HCT116 (cell line): ENCODE data around the gene G2E3. TPM values are rescaled to one million over a fixed set of nuclear protein-coding genes. Genes with fewer than 3 reads are reported as not detected.

Source experiments
- ATAC-seq: fragments of 200-7000 bp; cut with Tn5 transposase; 2 replicates; pipeline ENCODE4 v1.9.1; 2020; ENCODE audit warnings: mild to moderate bottlenecking, moderate library complexity
- BruUV-seq: library from RNA; stranded (reverse); fragments of 400-500 nt; replicated peaks from 2 replicates; lab custom pipeline; 2021; lab: Mats Ljungman, UMichigan
- CTCF ChIA-PET: fragments of 300-600 bp; sonication (Branson Sonifier 250); formaldehyde crosslinking; loops from one replicate; lab custom pipeline; 2021; ENCODE audit warnings: antibody characterized with exemption; lab: Charles Lee
- POLR2A ChIA-PET: fragments of 300-600, 350-600 bp; sonication (Branson Sonifier 250); formaldehyde crosslinking; loops from one replicate; lab custom pipeline; 2021; ENCODE audit warnings: antibody characterized with exemption; lab: Charles Lee
- RAD21 ChIA-PET, 2 experiments: fragments of 300-600 bp; sonication (Branson Sonifier 250); formaldehyde crosslinking; loops; one replicate each; lab custom pipeline; 2023; ENCODE audit warnings: low total read pairs in 2 of 2; ENCODE audit not compliant: uncharacterized antibody in 2 of 2, unreplicated experiment in 2 of 2, low non-redundant PET in 1 of 2; lab: Charles Lee
- DNase-seq: peaks from one replicate; pipeline ENCODE4 v3.0.0-alpha.2; 2010; ENCODE audit warnings: low read depth, low spot score
- H2AFZ ChIP-seq: fragments of 200-600 bp; shearing (Covaris generic), sonication (generic); 2 replicates; pipeline ENCODE4 v1.6.1; 2017; ENCODE audit warnings: low read depth, mixed run types, mixed read lengths, antibody characterized with exemption, low read length; ENCODE audit not compliant: poor library complexity, severe bottlenecking
- H3K27ac ChIP-seq: 2 replicates; pipeline ENCODE4 v1.5.1; 2012; ENCODE audit warnings: low read depth, low read length
- H3K27me3 ChIP-seq: fragments of 200-600 bp; sonication (generic); 2 replicates; pipeline ENCODE4 v1.6.1; 2016; ENCODE audit warnings: mixed run types, low read length, mixed read lengths; ENCODE audit not compliant: insufficient read depth
- H3K36me3 ChIP-seq, 2 experiments: fragments of 200-500 bp in 1 of 2; fragments of 200-600 bp in 1 of 2; sonication (Bioruptor generic) in 1 of 2; sonication (generic) in 1 of 2; 2 replicates each; pipeline versions ENCODE4 v1.5.1 to v1.6.1; 2014 to 2016; ENCODE audit warnings: low read length in 2 of 2, inconsistent platforms in 1 of 2, mixed read lengths in 1 of 2, mixed run types in 1 of 2; ENCODE audit not compliant: insufficient read depth in 2 of 2, control insufficient read depth in 1 of 2
- H3K4me1 ChIP-seq, 2 experiments: fragments of 200-600 bp in 1 of 2; sonication (generic) in 1 of 2; 2 replicates each; pipeline versions ENCODE4 v1.5.1 to v1.6.1; 2012 to 2017; ENCODE audit warnings: low read length in 2 of 2, inconsistent platforms in 1 of 2, mild to moderate bottlenecking in 1 of 2, mixed read lengths in 1 of 2, mixed run types in 1 of 2, moderate library complexity in 1 of 2; ENCODE audit not compliant: insufficient read depth in 2 of 2, control insufficient read depth in 1 of 2
- H3K4me2 ChIP-seq: fragments of 200-600 bp; sonication (generic); 2 replicates; pipeline ENCODE4 v1.6.1; 2017; ENCODE audit warnings: mixed run types, low read length, mixed read lengths
- H3K4me3 ChIP-seq, 2 experiments: fragments of 200-600 bp in 1 of 2; sonication (generic) in 1 of 2; replicated peaks in 1 of 2; 2 replicates each; pipeline ENCODE4 v1.5.1; 2011 to 2016; ENCODE audit warnings: low read length in 2 of 2, control low read depth in 1 of 2, low read depth in 1 of 2, mild to moderate bottlenecking in 1 of 2, mixed read lengths in 1 of 2, mixed run types in 1 of 2
- H3K79me2 ChIP-seq: fragments of 200-600 bp; sonication (generic); 2 replicates; pipeline ENCODE4 v1.6.1; 2017; ENCODE audit warnings: mild to moderate bottlenecking, mixed run types, low read length, moderate library complexity, mixed read lengths; ENCODE audit not compliant: insufficient read depth
- H3K9ac ChIP-seq: fragments of 200-600 bp; sonication (generic); 2 replicates; pipeline ENCODE4 v1.6.1; 2016; ENCODE audit warnings: low read length, mixed read lengths
- H3K9me2 ChIP-seq: fragments of 200-600 bp; sonication (generic), shearing (Covaris generic); 2 replicates; pipeline ENCODE4 v1.6.1; 2017; ENCODE audit warnings: mixed run types, mild to moderate bottlenecking, moderate library complexity; ENCODE audit not compliant: insufficient read depth
- H3K9me3 ChIP-seq, 2 experiments: fragments of 200-500 bp in 1 of 2; fragments of 200-600 bp in 1 of 2; sonication (Bioruptor generic) in 1 of 2; sonication (generic) in 1 of 2; 2 replicates each; pipeline ENCODE4 v1.6.1; 2014 to 2017; ENCODE audit warnings: low read length in 2 of 2, mixed read lengths in 2 of 2, inconsistent platforms in 1 of 2, low read depth in 1 of 2, mild to moderate bottlenecking in 1 of 2, mixed run types in 1 of 2, moderate library complexity in 1 of 2; ENCODE audit not compliant: control insufficient read depth in 1 of 2, insufficient read depth in 1 of 2
- H4K20me1 ChIP-seq: fragments of 200-600 bp; sonication (generic), shearing (Covaris generic); 2 replicates; pipeline ENCODE4 v1.6.1; 2017; ENCODE audit warnings: mixed run types, mild to moderate bottlenecking, moderate library complexity; ENCODE audit not compliant: insufficient read depth
- ATF3 ChIP-seq: IDR thresholded peaks from 2 replicates; pipeline ENCODE4 v1.6.1; 2012
- CBX3 ChIP-seq: IDR thresholded peaks from 2 replicates; pipeline ENCODE4 v1.6.1; 2012; ENCODE audit warnings: low read depth
- CEBPB ChIP-seq: IDR thresholded peaks from 2 replicates; pipeline ENCODE4 v1.6.1; 2012; ENCODE audit warnings: low read depth
- ELF1 ChIP-seq: IDR thresholded peaks from 2 replicates; pipeline ENCODE4 v1.6.1; 2012; ENCODE audit warnings: low read depth, borderline replicate concordance
- EZH2phosphoT487 ChIP-seq: fragments of 200-600 bp; IDR thresholded peaks from 2 replicates; pipeline ENCODE4 v1.6.1; 2018; ENCODE audit warnings: antibody characterized with exemption, borderline replicate concordance
- FOSL1 ChIP-seq: IDR thresholded peaks from 2 replicates; pipeline ENCODE4 v1.6.1; 2012; ENCODE audit warnings: low read depth
- JUND ChIP-seq: IDR thresholded peaks from 2 replicates; pipeline ENCODE4 v1.6.1; 2012
- MAX ChIP-seq: IDR thresholded peaks from 2 replicates; pipeline ENCODE4 v1.6.1; 2012
- POLR2A ChIP-seq: IDR thresholded peaks from 2 replicates; pipeline ENCODE4 v1.7.0; 2011; ENCODE audit warnings: borderline replicate concordance; ENCODE audit not compliant: insufficient read depth, insufficient read length; ENCODE audit errors: extremely low read depth
- POLR2AphosphoS5 ChIP-seq: IDR thresholded peaks from 2 replicates; pipeline ENCODE4 v1.6.1; 2011; ENCODE audit warnings: mild to moderate bottlenecking, low read depth, low read length, moderate library complexity
- RAD21 ChIP-seq: IDR thresholded peaks from 2 replicates; pipeline ENCODE4 v1.6.1; 2012; ENCODE audit warnings: low read depth, mild to moderate bottlenecking
- REST ChIP-seq: IDR thresholded peaks from 2 replicates; pipeline ENCODE4 v1.6.1; 2012; ENCODE audit warnings: low read depth
- SIN3A ChIP-seq: IDR thresholded peaks from 2 replicates; pipeline ENCODE4 v1.6.1; 2012; ENCODE audit warnings: low read depth
- SP1 ChIP-seq: IDR thresholded peaks from 2 replicates; pipeline ENCODE4 v1.6.1; 2012; ENCODE audit warnings: low read depth
- TCF7L2 ChIP-seq: IDR thresholded peaks from 2 replicates; pipeline ENCODE4 v1.7.0; 2011; ENCODE audit warnings: borderline replicate concordance, inconsistent platforms; ENCODE audit not compliant: insufficient read depth, insufficient read length; ENCODE audit errors: extremely low read depth
- YY1 ChIP-seq: IDR thresholded peaks from 2 replicates; pipeline ENCODE4 v1.6.1; 2011; ENCODE audit warnings: low read length, low read depth, moderate library complexity, mild to moderate bottlenecking; ENCODE audit not compliant: insufficient replicate concordance; ENCODE audit errors: extremely low read depth
- ZBTB33 ChIP-seq: IDR thresholded peaks from 2 replicates; pipeline ENCODE4 v1.6.1; 2011; ENCODE audit warnings: mild to moderate bottlenecking, low read length, moderate library complexity; ENCODE audit not compliant: insufficient replicate concordance; ENCODE audit errors: extremely low read depth
- ZFX ChIP-seq: fragments of 450-650 bp; IDR thresholded peaks from 2 replicates; pipeline ENCODE4 v1.6.1; 2017
- ZNF274 ChIP-seq: fragments of 200-500 bp; sonication (Bioruptor generic); IDR thresholded peaks from 2 replicates; pipeline ENCODE4 v1.6.1; 2014; ENCODE audit warnings: mild to moderate bottlenecking, low read depth, low read length, inconsistent platforms
- intact Hi-C: fragments of 100-400 bp; cut with micrococcal nuclease; formaldehyde crosslinking; loops from 2 replicates; pipeline ENCODE4 v1.10.0; 2022
- total RNA-seq: library from RNA; stranded (reverse); gene quantifications from one replicate; pipeline ENCODE4 v1.2.1, GENCODE V29; 2021; ENCODE audit not compliant: unreplicated experiment

The G2E3 gene
- total RNA-seq, 1 experiment from 2014 or later = 47.0 TPM

- no peak overlapping the region for H3K9ac ChIP-seq
- no peak for DNase-seq
- no peak overlapping the region for H3K27ac ChIP-seq
- BruUV-seq = no TSS peak
- TF ChIP-seq CEBPB (no peak), SP1 (no peak), RAD21 (no peak), REST (no peak), ELF1 (no peak), FOSL1 (no peak), EZH2phosphoT487 (no peak), POLR2AphosphoS5 (no peak), ZBTB33 (no peak), JUND (no peak), SIN3A (no peak), ZFX (no peak), ZNF274 (no peak), YY1 (no peak), ATF3 (no peak), TCF7L2 (no peak), MAX (no peak), POLR2A (no peak), CBX3 (no peak)
- no peak for ATAC-seq
- no peaks in the 10 kb centered on the region for H3K9me2 ChIP-seq
- no peaks in the 10 kb centered on the region; a peak in 1 of 4 replicates for H3K36me3 ChIP-seq
- ChIA-PET CTCF (no interaction called here), RAD21 (no interaction called here), POLR2A (no interaction called here)
- H3K4me1 ChIP-seq = no peaks in the 10 kb centered on the region
- no peaks in the 10 kb centered on the region for H3K9me3 ChIP-seq
- no peak overlapping the region for H3K4me2 ChIP-seq
- no peak overlapping the region for H3K4me3 ChIP-seq
- intact Hi-C loops = no loop called here
- no peak overlapping the region for H2AFZ ChIP-seq
- no peaks in the 10 kb centered on the region for H3K27me3 ChIP-seq
- peaks cover 31% of the 10 kb centered on the region; the same call in 1 of the 2 replicates for H4K20me1 ChIP-seq
- peaks cover 100% of the 10 kb centered on the region for H3K79me2 ChIP-seq
Observed at GRCh38 chr14:30569216-30569902, 10.4 kb downstream of the G2E3 start.
